ENCODE results near the gene PAQR6.

Gene PAQR6

GRCh38 chr1:156281693-156282478 lies 34.0 kb upstream of the PAQR6 start:
- peak in 1 of 2 experiments; percentile 73 for DNase-seq (ENCODE audit: low read depth in 1 of 2, low spot score in 1 of 2)
- no peak for TF ChIP-seq JUND (IDR thresholded peaks at IDR 0.05; ENCODE audit: low read depth)
- in situ Hi-C loops (cut with HindIII; ENCODE audit: low pct_unique_long_range_greater_than_20kb, low sequenced_read_pairs): no loop called here

DNA sequence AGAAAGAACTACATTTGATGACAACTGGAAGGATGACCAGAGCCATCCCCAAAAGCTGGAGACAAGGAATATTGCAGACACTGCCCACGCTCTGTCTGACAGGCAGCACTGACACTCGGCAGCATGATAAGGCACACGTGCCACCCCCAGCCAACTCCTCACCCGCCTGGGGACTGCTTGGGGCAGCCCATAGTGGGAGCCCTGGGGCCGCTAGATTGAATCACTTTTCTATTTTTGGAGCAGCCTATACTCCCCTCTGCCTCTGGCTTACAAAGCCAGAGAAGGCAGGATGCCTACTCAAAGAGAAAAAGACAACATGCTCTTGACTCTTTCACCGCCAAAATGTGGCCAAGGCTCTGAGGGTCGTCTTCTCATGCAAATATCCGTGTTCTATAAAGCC lies 33.4 kb upstream of the PAQR6 start:
- in situ Hi-C loops (cut with HindIII; ENCODE audit: low pct_unique_long_range_greater_than_20kb, low sequenced_read_pairs): no loop called here
- no peak for TF ChIP-seq JUND (IDR thresholded peaks at IDR 0.05; ENCODE audit: low read depth)
- no peak for DNase-seq (ENCODE audit: low read depth in 1 of 2, low spot score in 1 of 2)

- in situ Hi-C loops (cut with HindIII; ENCODE audit: low pct_unique_long_range_greater_than_20kb, low sequenced_read_pairs): no loop called here
- TF ChIP-seq JUND (IDR thresholded peaks at IDR 0.05; ENCODE audit: low read depth): no peak
- DNase-seq (ENCODE audit: low read depth in 1 of 2, low spot score in 1 of 2): no peak
Measured at GRCh38 chr1:156279837-156280236, 32.0 kb upstream of the PAQR6 start.

GRCh38 chr1:156276966-156277381 lies 29.1 kb upstream of the PAQR6 start:
- DNase-seq (ENCODE audit: low read depth in 1 of 2, low spot score in 1 of 2): no peak
- TF ChIP-seq JUND (IDR thresholded peaks at IDR 0.05; ENCODE audit: low read depth): no peak
- in situ Hi-C loops (cut with HindIII; ENCODE audit: low pct_unique_long_range_greater_than_20kb, low sequenced_read_pairs): no loop called here

DNA sequence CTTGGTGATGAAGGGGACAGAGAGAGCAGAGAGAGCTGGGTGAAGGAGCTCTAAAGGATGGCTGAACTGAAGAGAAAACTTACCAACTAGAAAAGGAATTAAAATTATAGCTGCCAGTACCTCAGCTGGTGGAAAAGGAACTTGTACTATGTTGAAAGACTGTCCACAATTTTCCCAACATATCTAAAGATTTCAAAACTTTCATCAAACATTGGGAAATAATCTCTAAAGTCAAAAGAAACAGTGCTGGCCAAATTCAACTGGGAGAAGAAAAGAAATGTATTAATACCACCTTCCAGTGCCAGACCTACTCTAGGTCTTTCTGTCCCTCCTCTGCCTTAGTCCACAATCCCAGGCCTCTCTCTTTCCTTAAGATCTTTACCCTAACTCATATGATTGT lies 28.7 kb upstream of the PAQR6 start:
- no peak for DNase-seq (ENCODE audit: low read depth in 1 of 2, low spot score in 1 of 2)
- in situ Hi-C loops (cut with HindIII; ENCODE audit: low pct_unique_long_range_greater_than_20kb, low sequenced_read_pairs): no loop called here
- no peak for TF ChIP-seq JUND (IDR thresholded peaks at IDR 0.05; ENCODE audit: low read depth)

DNA sequence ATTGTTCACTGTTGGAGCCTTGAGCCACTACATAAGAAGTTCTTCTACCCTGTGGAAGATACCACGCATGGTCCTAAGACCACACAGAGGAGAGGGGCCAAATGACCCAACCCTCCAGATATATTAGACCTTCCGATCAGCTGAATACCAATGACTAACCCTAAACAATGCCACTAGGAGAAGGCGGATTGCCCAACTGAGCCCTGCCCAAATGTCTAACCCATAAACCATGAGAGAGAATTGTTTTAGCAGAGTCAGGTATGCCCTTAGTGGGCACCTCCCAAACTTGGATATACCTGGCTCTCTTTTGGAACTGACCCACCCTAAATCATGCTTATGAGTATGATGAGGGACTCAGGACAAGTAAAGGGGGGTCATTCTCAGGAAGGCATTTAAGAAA lies 22.5 kb upstream of the PAQR6 start:
- no peak for DNase-seq (ENCODE audit: low read depth in 1 of 2, low spot score in 1 of 2)
- no peak for TF ChIP-seq JUND (IDR thresholded peaks at IDR 0.05; ENCODE audit: low read depth)
- in situ Hi-C loops (cut with HindIII; ENCODE audit: low pct_unique_long_range_greater_than_20kb, low sequenced_read_pairs): no loop called here

DNA sequence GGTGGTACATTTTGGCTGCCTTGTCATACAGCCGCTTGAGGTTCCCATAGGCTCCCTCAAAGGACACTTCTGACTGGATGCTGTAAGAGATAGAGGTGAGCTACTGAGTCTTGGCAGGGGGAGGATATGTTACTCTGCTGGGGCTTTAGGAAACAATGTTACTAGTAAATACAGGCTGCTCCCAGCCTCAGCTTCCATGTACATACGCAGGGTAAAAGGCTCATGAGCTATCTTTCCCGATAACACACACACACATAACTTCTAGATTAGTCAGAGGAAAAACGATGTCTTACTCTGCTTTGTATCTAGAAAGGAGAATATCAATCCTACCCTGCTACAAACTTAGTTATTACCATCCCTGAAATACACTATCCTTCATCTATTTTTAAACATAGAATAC lies 20.5 kb upstream of the PAQR6 start:
- TF ChIP-seq JUND (IDR thresholded peaks at IDR 0.05; ENCODE audit: low read depth): no peak
- in situ Hi-C loops (cut with HindIII; ENCODE audit: low pct_unique_long_range_greater_than_20kb, low sequenced_read_pairs): no loop called here
- no peak for DNase-seq (ENCODE audit: low read depth in 1 of 2, low spot score in 1 of 2)

DNA sequence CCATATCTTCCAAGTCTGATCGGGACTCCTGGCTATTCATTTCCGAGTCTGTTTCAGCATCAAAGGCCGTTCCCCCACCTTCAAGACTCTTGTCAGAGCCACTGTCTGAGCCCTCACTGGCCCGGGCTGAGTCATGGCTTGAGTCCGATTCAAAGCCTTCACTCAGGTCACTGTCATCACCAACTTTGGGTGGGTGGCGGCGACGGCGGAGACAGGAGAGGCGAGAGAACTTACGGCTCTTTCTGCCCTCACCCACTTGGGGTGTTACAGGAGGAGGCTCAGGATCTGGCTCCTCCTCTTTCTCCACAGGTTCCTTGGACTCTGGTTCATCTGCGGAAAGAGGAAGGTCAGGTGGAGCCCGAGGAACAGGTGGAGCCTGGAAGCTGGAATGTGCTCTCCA lies 18.2 kb upstream of the PAQR6 start:
- TF ChIP-seq JUND (IDR thresholded peaks at IDR 0.05; ENCODE audit: low read depth): no peak
- DNase-seq (ENCODE audit: low read depth in 1 of 2, low spot score in 1 of 2): no peak
- in situ Hi-C loops (cut with HindIII; ENCODE audit: low pct_unique_long_range_greater_than_20kb, low sequenced_read_pairs): no loop called here

DNA sequence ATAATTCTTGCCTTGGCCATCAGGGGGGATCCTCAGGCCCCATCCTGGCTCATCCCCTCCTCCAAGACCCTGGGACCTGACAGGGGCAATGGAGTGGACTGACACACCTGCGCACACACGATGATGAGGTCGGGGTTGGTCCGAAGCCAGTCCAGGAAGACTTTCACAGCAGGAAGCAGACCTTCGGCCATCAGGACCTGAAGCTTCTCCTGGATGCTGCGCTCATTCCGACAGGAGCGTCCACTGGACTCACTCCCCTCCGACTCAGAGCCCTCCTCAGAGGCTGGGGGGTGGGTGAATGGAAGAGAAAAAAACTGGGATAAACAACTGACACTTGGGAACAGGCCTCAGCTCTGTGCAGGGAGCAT lies 15.4 kb upstream of the PAQR6 start:
- in situ Hi-C loops (cut with HindIII; ENCODE audit: low pct_unique_long_range_greater_than_20kb, low sequenced_read_pairs): no loop called here
- no peak for TF ChIP-seq JUND (IDR thresholded peaks at IDR 0.05; ENCODE audit: low read depth)
- DNase-seq (ENCODE audit: low read depth in 1 of 2, low spot score in 1 of 2): no peak

DNA sequence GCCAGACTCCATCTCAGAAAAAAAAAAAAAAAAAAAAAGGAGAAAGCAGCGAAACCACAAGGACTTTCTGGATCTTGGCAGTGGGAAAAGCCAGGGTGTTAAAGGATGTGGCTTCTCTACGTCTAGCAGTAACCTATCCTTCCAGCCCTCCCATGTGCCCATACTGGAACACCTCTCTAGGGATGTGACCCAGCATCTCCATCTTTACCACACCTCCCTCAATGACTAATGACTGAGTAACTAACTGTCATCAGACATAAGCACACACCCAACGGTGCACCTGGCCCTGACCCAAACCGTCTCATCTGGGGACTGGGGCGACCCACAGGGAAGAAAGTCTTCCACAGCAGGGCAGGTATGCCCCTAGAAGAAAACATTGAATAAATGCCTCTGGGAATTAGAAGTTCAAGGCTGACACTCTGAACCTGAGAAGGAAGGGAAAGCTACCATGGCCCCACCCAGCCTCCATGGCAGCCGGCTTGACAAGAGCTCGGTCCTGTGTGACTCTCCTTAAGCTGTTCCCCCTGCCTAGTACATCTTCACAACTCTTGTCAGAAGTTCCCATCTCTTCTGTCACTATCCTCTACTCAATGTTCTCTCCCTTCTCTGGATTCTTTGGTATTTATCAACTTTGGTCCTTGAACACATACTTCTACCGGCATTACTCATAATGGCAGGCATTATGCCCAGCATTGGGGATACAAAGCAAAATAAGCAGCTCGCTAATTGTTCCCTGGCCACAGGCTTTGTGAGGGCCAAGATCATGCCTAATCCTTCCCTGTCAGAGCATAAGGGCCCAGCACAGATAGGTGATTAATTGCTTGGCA lies 14.8 kb upstream of the PAQR6 start:
- no peak for DNase-seq (ENCODE audit: low read depth in 1 of 2, low spot score in 1 of 2)
- no peak for TF ChIP-seq JUND (IDR thresholded peaks at IDR 0.05; ENCODE audit: low read depth)
- in situ Hi-C loops (cut with HindIII; ENCODE audit: low pct_unique_long_range_greater_than_20kb, low sequenced_read_pairs): no loop called here

DNA sequence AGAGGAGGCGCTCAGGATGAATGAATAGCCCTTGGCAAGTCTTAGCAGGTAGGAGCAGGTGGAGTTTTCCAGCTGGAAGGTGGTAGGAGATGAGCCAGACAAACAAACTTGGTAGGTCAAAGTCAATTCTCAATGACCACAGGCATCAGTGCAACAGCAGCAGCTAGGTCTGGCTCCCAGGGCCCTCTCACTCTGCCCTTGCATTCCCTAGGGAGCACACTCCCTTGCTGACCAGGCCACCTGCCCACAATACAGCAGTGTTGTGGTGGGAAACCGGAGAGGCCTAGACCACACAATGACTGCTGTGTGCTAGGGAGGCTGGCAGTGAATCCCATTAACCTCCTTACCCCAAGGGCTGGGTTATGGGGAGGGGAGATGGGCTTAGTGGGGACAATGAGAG lies 13.0 kb upstream of the PAQR6 start:
- no peak for DNase-seq (ENCODE audit: low read depth in 1 of 2, low spot score in 1 of 2)
- no peak for TF ChIP-seq JUND (IDR thresholded peaks at IDR 0.05; ENCODE audit: low read depth)
- in situ Hi-C loops (cut with HindIII; ENCODE audit: low pct_unique_long_range_greater_than_20kb, low sequenced_read_pairs): no loop called here

DNA sequence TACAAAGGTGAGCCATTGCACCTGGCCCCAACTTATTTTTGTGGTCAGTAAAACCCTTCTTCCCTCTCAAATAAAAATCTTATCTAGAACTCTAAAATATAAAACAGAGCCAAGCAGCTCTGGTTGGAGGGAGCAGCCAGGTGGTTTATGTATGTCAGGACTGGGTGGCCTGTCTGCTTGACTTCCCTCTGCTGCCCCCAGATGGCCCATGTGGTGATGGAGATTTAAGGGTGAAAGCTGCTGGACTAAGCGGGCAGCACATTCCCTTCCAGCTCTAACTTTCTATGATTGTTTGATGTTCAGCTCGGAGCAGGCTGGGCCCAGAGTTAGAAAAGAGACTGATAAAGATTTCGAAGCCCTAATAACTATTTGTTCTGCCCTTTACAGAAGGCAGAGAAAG lies 11.9 kb upstream of the PAQR6 start:
- DNase-seq (ENCODE audit: low read depth in 1 of 2, low spot score in 1 of 2): peak in 1 of 2 experiments; percentile 44
- in situ Hi-C loops (cut with HindIII; ENCODE audit: low pct_unique_long_range_greater_than_20kb, low sequenced_read_pairs): no loop called here
- TF ChIP-seq JUND (IDR thresholded peaks at IDR 0.05; ENCODE audit: low read depth): no peak

DNA sequence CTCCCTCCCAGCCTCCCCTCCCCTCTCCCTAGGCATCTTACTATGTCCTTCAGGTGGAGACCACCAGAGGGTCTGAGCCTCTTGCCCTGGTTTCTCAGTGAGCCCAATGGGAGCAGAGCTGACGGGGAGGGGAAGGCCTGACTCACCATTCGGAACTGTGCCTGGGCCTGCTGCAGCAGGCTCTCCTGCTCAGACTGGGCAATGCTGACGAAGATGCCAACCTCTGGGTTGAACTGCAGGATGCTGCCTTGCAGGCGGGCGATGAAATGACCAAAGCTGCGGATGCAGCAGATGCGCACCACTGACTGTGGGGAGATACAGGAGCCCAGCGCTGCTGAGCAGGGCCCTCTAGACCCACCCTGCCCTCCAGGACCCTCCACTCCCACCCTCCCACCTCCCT lies 11.0 kb upstream of the PAQR6 start:
- in situ Hi-C loops (cut with HindIII; ENCODE audit: low pct_unique_long_range_greater_than_20kb, low sequenced_read_pairs): no loop called here

More for the DNA sequence above, 11.0 kb upstream of the PAQR6 start:
- no peak for DNase-seq (ENCODE audit: low read depth in 1 of 2, low spot score in 1 of 2)
- no peak for TF ChIP-seq JUND (IDR thresholded peaks at IDR 0.05; ENCODE audit: low read depth)

Measured in T47D (cell line).